KBM-7 (cell line): ENCODE data around the gene JPT2.

Experiments used
- DNase-seq: peaks from one replicate; pipeline ENCODE4 v3.0.0-alpha.2; 2015
- in situ Hi-C: fragments of 300-500 bp; cut with MboI; formaldehyde crosslinking; loops from 2 replicates; pipeline ENCODE4 v1.14.3; 2020; ENCODE audit warnings: low sequenced_read_pairs, low pct_unique_long_range_greater_than_20kb, mixed read lengths

JPT2 gene

GRCh38 chr16:1650131-1650530, 27.9 kb upstream of the JPT2 start:
- no peak for DNase-seq
- in situ Hi-C loops, result no loop called here

- DNase-seq, result no peak
- in situ Hi-C loops, result no loop called here
Measured at GRCh38 chr16:1651094-1651973, 26.7 kb upstream of the JPT2 start.

GRCh38 chr16:1651974-1652312, 26.1 kb upstream of the JPT2 start:
- in situ Hi-C loops, result no loop called here
- DNase-seq, result no peak

- no peak for DNase-seq
- in situ Hi-C loops, result no loop called here
Measured at GRCh38 chr16:1653023-1653422, 25.1 kb upstream of the JPT2 start.

- DNase-seq, result no peak
Measured at GRCh38 chr16:1654505-1655268, 23.4 kb upstream of the JPT2 start.

GRCh38 chr16:1655269-1655807, 22.7 kb upstream of the JPT2 start:
- in situ Hi-C loops, result no loop called here

More at GRCh38 chr16:1654505-1655268, 23.4 kb upstream of the JPT2 start:
- in situ Hi-C loops, result no loop called here

GRCh38 chr16:1655909-1656807, 21.9 kb upstream of the JPT2 start:
- no peak for DNase-seq
- in situ Hi-C loops, result no loop called here

More at GRCh38 chr16:1655269-1655807, 22.7 kb upstream of the JPT2 start:
- DNase-seq, result no peak

GRCh38 chr16:1656808-1657617, 21.1 kb upstream of the JPT2 start:
- DNase-seq, result no peak
- in situ Hi-C loops, result no loop called here

GRCh38 chr16:1657841-1658240, 20.2 kb upstream of the JPT2 start:
- in situ Hi-C loops, result no loop called here

GRCh38 chr16:1659031-1659430, 19.0 kb upstream of the JPT2 start:
- in situ Hi-C loops, result no loop called here
- DNase-seq, result no peak

More at GRCh38 chr16:1657841-1658240, 20.2 kb upstream of the JPT2 start:
- DNase-seq, result no peak

GRCh38 chr16:1661826-1662225, 16.3 kb upstream of the JPT2 start:
- in situ Hi-C loops, result no loop called here
- no peak for DNase-seq

- DNase-seq, result no peak
- in situ Hi-C loops, result no loop called here
Measured at GRCh38 chr16:1662543-1662942, 15.5 kb upstream of the JPT2 start.

- in situ Hi-C loops, result no loop called here
- DNase-seq, result no peak
Measured at GRCh38 chr16:1665829-1666228, 12.2 kb upstream of the JPT2 start.

- in situ Hi-C loops, result no loop called here
- no peak for DNase-seq
Measured at GRCh38 chr16:1666316-1666715, 11.8 kb upstream of the JPT2 start.

- in situ Hi-C loops, result no loop called here
- DNase-seq, result no peak
Measured at GRCh38 chr16:1667271-1667670, 10.8 kb upstream of the JPT2 start.

- no peak for DNase-seq
- in situ Hi-C loops, result no loop called here
Measured at GRCh38 chr16:1667916-1668315, 10.2 kb upstream of the JPT2 start.

- no peak for DNase-seq
- in situ Hi-C loops, result no loop called here
Measured at GRCh38 chr16:1668612-1669319, 9.3 kb upstream of the JPT2 start.

- DNase-seq, result no peak
- in situ Hi-C loops, result no loop called here
Measured at GRCh38 chr16:1669698-1670097, 8.4 kb upstream of the JPT2 start.
